Posterior cingulate gyrus (tissue), 11 donors: ENCODE measurements around the gene PKIB.
A peak's percentile ranks its signal among the peaks of the same experiment; 100 is the strongest.
"Not testable (repeated sequence)": the region's sequence is repeated elsewhere in the genome, so short reads cannot be mapped to it uniquely, and the experiment has no call there.

Experiments
- DNase-seq, 10 donors: peaks; one replicate each; pipeline versions ENCODE4 v3.0.0 to v3.0.0-alpha.2; 2020 to 2021; ENCODE audit warnings: mixed read lengths in 3 of 10
- intact Hi-C: fragments of 100-400 bp; cut with DNase I; formaldehyde crosslinking; loops from one replicate; pipeline ENCODE4 v1.15.1; 2023

PKIB gene

DNA sequence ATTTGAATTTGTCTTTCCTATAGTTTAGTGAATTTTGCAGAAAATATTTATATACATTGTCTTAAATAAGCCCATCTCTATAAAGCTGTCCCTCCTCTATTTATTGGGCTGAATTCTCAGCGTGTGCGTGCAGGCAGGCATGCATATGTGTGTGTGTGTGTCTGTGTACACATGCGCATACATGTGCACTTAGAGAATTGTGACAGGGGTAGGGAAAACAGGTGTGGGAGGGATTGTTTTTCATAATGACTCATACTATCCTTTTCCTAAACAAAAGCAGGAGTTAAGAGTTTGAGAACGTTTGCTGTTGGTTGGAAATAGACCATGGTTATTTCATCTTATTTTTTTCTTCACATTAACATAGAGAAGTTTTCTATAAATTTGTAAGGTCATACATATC is 126.0 kb downstream of the PKIB start:
- intact Hi-C loops = loop anchor here (10.0 kb wide), 1 partner anchor 241 kb away; no protein-coding TSS in a partner anchor
- DNase-seq = no peak

DNA sequence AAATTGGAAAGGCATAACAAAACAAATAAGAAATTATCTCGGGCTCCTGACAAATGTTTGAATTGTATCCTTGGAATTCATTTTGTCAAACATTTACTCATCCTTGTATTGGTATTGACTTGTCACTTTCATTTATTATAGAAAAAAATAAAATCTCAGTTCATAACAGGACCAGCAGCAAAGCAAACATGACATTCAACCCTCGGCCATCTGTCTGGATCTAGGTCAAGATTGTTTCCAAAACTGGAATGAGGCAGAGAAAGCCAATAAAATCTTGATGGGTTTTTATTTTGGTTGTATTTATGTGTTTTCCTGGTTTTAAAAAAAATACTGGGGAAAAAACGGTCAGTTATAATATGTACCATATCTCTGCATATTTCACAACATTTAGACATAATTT is 126.4 kb downstream of the PKIB start:
- intact Hi-C loops = loop anchor here (10.0 kb wide), 1 partner anchor 242 kb away; no protein-coding TSS in a partner anchor
- no peak for DNase-seq

DNA sequence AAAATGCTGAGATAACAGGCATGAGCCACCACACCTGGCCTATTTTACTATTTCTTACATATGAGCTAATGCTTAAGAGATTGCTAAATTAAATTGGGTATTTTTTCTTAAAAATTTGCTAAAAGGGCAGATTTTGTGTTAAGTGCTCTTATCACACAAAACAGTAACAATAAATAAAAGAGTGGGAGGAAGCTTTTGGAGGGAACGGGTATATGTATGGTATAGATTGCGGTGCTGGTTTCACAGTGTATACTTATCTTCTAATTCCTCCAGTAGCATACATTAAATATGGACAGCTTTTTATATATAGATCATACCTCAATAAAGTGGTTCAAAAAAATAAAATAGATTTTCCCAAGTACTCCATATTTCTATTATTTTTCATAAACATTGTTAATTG is 129.9 kb downstream of the PKIB start:
- DNase-seq = no peak
- intact Hi-C loops = no loop called here

DNA sequence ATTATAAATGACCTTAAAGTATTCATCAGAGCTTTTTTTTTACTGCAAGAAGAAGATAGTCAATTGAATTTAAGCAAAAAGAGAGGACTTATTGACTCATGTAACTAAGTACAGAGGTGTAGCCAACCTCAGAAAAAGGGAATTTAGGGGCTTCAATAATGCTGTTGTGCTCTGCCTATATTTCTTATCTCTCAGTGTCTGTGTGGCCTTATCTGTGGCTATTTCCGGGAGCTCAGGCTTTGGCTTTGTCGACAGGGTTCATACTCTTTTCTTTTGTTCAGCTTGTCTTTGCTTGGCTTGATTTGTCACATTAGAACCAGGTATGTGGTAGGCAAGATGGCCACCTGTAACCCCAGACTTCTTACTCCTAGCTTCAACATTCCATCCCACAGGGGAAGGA is 130.7 kb downstream of the PKIB start:
- no peak for DNase-seq
- intact Hi-C loops = no loop called here

DNA sequence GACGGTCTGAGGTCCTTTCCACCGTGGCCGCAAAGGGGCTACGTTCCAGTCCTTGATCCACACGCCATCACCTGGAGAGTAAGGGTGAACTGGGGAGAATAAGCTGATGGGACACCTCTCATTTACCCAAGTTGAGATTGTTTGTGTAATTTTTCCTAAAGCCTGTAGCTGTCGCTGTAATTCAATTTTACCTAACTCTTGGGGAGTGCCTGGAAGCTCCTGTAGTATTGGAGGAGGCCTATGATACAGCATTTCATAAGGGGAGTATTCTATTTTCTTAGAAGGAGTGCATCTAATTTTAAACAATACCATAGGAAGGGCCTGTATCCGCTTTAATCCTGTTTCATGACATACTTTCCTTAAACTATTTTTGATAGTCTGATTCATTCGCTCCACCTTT is 134.0 kb downstream of the PKIB start:
- not testable (repeated sequence) for DNase-seq
- intact Hi-C loops = loop anchor here (1.0 kb wide), 1 partner anchor 95 kb away; no protein-coding TSS in a partner anchor

DNA sequence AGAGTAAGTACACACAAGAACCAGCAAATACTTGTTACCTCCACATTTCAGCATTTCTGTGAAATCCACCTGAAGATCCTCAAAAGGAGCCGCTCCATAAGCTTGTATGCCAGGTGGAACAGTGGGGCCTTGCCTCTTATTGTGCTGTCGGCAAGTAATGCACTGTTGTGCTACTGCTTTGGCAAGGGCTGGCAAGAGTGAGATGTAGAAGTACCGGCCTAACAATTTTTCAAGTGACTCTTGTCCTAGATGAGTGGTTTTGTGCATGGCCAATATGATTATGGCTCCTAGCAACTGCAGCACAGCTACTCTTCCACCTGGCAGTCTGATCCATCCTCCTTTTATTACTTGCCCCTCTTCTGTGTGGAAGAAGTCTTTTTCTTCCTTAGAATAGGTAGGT is 134.7 kb downstream of the PKIB start:
- DNase-seq = not testable (repeated sequence)
- intact Hi-C loops = loop anchor here (1.0 kb wide), 1 partner anchor 94 kb away; no protein-coding TSS in a partner anchor

DNA sequence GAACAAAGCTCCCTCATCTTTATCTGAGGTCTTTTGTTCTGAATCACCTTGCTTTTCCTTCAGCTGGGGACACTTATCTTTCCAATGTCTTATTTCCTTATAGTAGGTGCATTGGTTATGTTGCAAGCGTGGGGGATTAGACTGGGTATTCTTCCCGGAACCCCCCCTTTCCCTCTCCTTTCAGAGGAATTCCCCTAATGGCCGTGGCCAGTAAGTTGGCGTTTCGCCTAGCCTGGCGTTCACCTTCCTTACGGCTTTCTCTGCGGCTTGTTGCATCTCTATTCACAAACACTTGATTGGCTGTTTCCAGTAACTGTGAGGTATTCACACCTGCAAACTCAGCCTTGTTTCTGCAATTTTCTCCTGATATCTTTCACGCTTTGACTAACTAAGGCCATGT is 136.5 kb downstream of the PKIB start:
- no peak for DNase-seq
- intact Hi-C loops = no loop called here

DNA sequence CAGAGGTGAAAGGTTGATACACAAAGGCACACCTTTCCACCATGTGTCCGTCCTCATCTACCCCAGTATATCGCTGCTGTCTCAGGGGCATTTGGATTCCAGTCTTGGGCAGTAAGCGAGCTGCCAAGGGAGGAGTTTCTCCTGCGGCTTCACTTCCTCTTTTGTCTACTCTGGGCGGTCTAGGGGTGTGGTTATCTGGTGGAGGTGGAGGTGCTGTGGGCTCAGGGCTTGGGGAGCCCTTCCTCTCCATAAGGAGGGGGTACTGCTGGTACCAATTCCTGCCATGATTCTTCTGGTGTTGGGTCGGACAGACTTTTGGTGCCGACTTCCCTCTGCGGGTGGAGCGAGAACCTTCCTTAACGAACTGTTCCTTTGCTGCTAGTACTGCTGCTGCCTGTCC is 137.4 kb downstream of the PKIB start:
- intact Hi-C loops = no loop called here
- DNase-seq = no peak

DNA sequence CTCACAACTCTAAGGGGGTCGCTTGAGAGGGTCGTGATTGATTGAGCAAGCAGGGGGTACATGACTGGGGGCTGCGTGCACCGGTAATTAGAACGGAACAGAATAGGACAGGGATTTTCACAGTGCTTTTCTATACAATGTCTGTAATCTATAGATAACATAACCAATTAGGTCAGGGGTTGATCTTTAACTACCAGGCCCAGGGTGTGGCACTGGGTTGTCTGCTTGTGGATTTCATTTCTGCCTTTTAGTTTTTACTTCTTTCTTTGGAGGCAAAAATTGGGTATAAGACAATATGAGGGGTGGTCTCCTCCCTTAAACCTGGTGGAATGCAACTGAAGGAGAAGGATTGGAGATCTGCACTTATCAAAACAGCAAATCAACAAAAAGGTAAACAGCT is 138.7 kb downstream of the PKIB start:
- intact Hi-C loops, DNase-seq: not testable (repeated sequence)

DNA sequence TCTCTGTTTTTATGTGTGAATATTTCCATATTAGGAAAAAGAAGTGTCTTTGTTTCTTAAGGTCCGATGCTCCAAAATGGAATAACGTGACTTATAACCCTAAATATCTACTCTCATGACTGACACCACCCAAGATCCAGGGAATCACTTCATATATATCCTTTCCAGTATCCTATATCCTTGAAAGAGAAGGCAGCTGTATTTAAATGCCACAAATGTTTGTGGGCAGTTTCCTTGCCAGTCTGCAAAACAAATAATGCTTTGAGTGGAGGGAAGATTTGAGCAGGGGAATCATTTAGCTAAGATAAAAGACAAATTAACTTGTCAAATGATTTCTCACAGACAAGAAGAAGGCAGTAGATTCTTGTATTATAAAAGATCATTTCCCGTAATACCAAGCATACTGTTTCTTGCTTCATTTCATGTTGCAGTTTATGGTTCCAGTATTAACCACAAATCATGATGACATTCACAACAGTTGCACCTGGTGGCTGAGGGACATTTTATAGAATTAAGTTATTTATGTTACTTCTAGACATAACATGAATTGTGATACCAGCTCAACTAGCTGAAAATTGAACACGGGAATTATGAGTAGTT is 139.3 kb downstream of the PKIB start:
- intact Hi-C loops = no loop called here
- DNase-seq = no peak

DNA sequence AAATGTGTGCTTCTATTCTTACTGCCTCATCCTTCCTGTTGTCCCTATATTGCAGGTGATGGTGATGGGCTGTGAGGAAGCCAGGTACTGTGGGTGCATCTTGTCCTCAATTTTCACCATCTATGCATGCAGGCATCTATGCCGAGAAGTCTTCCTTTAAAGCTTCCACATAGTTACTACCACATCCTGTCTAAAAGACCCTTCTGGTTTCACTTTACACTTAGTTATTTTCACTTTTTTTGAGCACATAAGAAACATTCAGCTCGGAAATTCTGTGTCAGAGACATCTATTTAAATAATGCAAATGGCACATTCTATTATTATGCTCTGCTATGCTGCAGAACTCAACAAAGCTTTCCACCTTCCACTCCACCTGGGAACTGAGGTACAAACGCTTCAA is 141.1 kb downstream of the PKIB start:
- no peak for DNase-seq
- intact Hi-C loops = no loop called here

DNA sequence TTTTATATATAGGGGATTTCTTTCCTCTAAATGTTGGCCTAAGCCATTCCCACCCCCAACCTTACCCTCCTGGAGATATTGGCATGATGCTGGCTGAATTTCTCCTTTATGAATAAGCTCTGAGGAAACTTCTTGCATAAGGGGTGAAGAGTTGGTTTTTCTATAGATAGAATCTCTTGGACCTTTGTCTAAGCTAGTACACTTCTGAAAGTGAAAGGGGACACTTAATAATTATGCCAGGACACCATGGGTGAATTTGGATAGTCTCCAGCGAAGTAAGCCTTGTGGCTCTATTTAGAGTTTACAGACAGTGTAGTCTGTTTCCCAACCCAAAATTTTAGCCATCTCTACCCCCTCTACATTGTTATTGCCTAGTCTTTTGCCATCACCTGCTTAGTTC is 142.3 kb downstream of the PKIB start:
- intact Hi-C loops = no loop called here

DNA sequence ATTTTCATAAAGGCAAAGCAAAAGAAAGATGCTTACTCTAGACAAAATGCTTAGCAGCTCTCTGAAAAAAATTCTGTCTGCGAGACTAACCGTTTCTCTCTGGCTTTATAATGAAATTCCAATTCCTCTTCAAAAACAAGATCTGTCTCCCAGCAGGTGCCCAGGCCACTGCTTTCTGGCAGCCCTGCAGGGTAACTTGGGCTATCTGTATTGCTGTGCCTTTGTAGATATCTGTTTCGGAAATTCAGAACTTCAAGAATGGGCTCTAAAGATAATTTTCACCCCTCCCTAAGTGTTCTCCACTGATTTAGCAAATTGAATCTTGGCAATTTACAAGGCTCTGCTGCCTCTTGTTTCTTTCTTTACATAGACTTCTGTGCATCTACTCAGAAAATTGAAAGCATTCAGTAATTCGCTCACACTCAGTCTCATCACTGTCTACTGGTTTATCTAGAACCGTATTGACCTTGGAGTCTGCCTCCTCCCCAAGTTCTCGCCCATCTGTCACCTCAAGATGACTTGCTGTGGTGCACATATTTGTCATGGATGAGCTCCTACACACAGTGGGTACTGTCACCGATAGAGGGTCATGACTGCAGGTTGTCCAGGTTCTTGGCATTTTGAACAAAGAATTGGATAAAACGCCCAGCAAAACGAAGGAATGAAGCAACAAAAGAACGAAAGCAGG is 142.9 kb downstream of the PKIB start:
- intact Hi-C loops = no loop called here

More for the DNA sequence above, 142.3 kb downstream of the PKIB start:
- no peak for DNase-seq

DNA sequence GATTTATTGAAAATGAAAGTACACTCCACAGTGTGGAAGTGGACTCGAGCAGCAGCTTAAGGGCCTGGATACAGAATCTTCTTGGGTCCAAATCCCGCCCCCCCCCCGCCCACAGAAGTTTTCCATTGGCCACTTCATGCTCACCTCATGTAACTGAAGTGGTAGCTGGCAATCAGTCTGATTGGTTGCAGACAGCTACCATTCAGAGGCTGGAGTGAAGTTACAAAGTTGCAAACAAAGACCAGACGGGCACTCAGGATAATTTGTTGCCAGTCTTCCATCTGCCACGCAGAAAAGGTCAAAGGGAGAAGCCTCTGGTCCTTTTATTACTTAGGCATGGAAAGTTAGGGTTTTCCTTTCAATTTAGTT is 143.5 kb downstream of the PKIB start:
- intact Hi-C loops = no loop called here
- no peak for DNase-seq

More for the DNA sequence above, 142.9 kb downstream of the PKIB start:
- DNase-seq = no peak

DNA sequence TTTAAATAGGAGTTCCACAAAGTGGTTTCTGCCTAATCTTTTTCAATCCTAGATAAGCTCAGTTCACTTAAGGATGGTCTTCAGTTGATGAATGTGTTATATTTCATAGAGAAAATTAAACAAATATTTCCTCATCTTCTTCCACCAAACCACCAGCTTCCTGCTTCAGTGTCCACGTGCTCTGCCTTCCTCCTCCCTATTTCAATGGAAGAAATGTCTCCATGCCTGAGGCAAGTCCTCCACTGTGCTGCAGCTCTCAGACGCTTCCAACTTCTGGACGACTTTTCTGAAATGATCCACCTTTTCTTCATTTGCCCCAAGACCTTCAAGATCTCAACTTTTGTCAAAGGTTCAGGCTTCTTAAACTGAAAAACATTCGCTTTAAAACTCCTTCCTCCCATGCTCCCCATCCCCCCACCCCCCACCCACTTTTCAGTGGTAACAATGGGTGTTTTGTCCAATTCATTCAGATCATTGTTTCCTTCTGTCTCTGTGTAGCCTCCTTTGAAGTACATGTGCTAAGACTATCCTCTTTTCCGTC is 144.1 kb downstream of the PKIB start:
- intact Hi-C loops = no loop called here

DNA sequence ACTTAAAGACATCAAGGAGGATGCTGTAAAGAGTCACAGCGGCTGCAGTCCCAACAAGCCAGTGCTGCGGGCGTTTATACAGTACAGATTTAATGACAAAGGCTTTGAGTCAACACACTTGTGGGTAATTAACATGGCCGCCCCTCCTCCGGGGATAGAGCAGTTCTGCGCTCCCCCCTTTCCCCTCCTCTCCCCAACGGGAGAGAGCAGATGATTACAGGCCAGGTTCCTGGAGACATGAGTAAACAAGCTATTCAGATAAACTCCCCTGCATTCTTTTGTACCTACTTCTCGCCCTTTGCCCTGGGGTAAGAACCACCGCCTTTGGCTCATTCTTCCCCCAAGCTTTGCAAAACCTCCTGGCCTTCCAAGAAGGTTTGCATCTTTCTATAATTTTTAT is 145.7 kb downstream of the PKIB start:
- peak in 1 of 10 donors; percentile 19 for DNase-seq
- intact Hi-C loops = no loop called here

More for the DNA sequence above, 144.1 kb downstream of the PKIB start:
- no peak for DNase-seq

DNA sequence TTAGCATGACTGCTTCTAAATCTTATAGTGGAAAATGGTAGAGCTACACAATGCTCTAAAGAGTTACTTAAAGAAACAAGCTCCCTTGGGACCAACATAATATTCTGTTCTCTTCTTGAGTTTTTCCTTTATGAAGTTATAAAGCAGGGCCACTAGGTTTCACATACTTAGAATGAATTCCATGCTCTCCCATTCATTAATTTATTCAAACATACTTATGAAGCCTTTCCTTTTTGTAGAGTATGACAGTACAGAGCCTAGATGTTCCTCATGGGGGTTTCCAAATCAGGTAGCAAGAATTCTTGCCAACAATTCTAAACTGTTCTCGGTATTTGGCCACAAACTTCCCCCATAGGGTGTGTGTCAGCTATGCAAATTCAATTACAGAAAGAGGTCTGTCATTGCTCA is 148.7 kb downstream of the PKIB start:
- intact Hi-C loops = no loop called here
- no peak for DNase-seq

DNA sequence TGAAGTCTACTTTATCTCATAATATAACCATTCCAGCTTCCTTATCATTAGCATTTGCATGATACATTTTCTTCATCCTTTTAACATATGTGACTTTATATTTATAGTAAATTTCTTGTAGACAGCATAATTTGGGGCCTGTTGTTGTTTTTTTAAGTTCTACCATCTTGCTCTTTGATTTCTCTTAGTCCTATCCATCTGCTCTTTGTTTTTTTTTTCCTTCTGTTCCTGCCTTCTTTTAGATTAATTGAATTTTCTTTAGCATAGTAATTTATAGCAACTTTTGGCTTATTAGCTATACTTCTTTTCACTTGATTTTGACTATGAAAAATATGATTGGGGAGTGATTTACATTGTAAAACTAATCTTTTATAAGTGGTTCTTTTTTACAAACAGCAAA is 150.1 kb downstream of the PKIB start:
- intact Hi-C loops = no loop called here
- DNase-seq = no peak

DNA sequence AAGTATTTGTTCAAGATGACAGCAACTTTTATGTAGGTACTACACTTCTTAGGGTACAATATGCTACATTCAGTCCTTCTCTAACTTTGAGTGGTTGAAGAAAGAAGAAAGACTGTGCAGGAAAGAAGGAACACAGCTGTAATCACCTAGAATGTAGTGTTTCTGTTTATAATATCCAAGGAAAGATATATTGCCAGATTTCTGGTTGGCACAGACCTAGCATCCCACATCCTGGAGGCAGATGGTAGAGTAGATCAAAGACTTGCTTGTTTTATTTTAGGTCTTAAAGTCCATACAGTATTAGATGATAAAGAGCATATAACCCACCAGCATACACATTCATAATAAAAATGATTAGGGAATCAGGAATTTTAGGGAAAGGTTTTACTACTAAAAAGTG is 156.1 kb downstream of the PKIB start:
- no peak for DNase-seq
- intact Hi-C loops = no loop called here

DNA sequence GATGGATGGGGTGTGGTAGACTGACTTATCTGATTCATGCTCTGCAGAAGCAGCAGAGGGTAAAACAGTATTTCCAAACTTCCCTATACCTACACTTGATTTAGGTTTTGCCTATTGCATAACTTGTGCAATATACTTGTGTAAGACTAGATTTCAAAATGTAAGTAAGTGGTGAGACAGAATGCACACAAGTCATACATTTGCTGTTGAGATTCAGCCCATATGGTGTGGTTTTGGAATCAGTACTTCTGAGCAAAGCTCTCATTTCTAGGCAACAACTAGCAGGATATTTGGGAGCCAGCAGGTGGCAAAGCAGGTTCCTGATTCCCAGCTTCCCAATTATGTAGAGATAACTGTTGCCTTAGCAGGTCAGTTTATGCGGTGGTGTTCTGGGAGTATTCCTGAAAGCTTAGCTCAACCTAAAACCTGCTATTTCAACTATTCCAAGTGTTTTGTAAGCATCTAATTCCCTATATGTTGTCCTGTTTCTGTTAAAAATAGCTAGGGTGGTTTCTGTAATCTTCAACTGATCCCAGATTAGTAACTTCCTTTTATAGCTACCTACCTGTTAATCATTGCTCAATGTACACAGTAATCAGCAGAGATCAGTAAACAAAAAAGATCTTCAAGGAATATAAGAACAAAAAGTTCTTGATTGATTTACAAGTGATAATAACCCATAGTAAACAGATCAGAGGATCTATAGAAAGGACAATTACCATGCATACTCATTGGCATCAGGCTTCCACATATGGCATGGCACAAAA is 160.8 kb downstream of the PKIB start:
- intact Hi-C loops = no loop called here
- DNase-seq = peak in 1 of 10 donors; percentile 72

DNA sequence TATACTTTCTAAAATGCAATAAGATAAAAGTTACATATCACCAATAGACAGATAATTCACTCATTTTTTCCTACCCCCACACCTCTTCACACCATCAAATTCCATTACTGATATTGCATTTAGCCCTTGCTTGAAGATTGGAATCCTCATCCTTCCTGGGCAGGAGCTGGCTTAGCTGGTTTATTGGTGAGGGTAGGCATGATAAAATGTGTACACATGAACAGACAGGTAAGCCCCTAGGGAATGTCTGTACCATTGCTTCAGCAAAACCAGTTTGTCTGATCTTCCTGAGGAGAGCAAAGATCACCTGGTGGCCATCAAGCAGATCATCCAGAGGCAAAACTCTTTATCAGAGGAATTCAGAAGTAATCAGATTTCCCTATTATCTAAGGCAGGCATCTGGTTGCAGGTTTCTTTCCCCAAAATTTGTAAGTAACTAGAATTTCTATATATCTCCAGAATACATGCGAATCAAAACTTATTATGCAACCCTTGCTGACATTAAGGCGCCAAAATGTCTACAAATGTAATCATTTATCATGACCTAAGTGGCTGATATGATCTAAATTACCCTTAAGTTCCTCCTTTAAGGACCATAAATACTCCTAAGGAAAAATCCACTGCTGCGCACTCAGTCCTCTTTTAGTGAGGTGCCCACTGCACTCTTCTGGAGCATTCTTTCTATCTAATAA is 162.7 kb downstream of the PKIB start:
- DNase-seq = no peak
- intact Hi-C loops = no loop called here
